HL-60 (cell line): ENCODE measurements around the gene CTNNA3.

Experiments used
- POLR2AphosphoS5 ChIP-seq: IDR thresholded peaks from 2 replicates; pipeline ENCODE4 v1.6.1; 2012; ENCODE audit warnings: low read depth
- TF ChIP-seq, protein P1 (sequence below): IDR thresholded peaks from one replicate; pipeline ENCODE4 v1.5.1; 2011; ENCODE audit warnings: low read length, control low read depth, inconsistent platforms; ENCODE audit not compliant: insufficient read depth

DNA sequence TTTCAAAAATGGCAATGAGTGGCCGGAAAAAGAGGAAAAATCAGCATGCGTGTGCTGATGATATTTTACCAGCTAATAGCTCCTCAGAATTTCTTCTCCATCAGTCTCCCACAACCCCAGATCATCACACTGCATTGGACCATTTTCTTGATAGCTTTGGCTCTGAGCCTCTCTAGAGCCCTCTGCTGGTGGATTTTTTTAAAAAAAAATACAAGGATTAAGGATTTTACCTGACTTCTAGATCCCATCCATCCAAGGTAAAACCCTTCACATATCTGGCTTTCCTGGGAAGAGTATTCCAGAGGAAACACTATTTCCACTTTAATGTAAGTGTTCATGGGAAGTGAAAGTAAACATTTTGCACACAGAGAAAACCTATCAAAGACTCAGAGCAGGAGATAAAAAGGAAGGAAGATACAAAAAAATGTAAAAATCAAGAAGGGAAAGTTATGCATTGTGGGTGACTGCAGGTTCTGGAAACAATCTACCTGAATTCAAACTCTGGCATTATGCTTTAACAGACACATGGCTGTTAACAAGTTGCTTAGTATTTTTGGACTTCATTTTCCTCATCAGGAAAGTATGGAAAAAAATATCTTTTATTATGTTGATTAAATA is 389.3 kb downstream of the CTNNA3 start:
- no peak for TF ChIP-seq POLR2AphosphoS5
- TF ChIP-seq, protein P1, sequence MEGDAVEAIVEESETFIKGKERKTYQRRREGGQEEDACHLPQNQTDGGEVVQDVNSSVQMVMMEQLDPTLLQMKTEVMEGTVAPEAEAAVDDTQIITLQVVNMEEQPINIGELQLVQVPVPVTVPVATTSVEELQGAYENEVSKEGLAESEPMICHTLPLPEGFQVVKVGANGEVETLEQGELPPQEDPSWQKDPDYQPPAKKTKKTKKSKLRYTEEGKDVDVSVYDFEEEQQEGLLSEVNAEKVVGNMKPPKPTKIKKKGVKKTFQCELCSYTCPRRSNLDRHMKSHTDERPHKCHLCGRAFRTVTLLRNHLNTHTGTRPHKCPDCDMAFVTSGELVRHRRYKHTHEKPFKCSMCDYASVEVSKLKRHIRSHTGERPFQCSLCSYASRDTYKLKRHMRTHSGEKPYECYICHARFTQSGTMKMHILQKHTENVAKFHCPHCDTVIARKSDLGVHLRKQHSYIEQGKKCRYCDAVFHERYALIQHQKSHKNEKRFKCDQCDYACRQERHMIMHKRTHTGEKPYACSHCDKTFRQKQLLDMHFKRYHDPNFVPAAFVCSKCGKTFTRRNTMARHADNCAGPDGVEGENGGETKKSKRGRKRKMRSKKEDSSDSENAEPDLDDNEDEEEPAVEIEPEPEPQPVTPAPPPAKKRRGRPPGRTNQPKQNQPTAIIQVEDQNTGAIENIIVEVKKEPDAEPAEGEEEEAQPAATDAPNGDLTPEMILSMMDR, result no peak
